Neural cell (in vitro differentiated cells): ENCODE data around the gene GABRG3.

Experiments used
- EP300 ChIP-seq: fragments of 450-650 bp; conservative IDR thresholded peaks from 2 replicates; pipeline ENCODE4 v1.6.1; 2014; ENCODE audit warnings: antibody characterized with exemption, mild to moderate bottlenecking, moderate library complexity; ENCODE audit not compliant: poor library complexity, severe bottlenecking
- EZH2 ChIP-seq: fragments of 200-600, 300-800 bp; shearing (Covaris generic), sonication (generic); IDR thresholded peaks from 2 replicates; pipeline ENCODE4 v1.6.1; 2014; ENCODE audit warnings: antibody characterized with exemption, low read length, borderline replicate concordance, mild to moderate bottlenecking; ENCODE audit not compliant: insufficient read depth, poor library complexity, severe bottlenecking
- MXI1 ChIP-seq: fragments of 450-650 bp; conservative IDR thresholded peaks from 2 replicates; pipeline ENCODE4 v1.6.1; 2014; ENCODE audit warnings: antibody characterized with exemption, mild to moderate bottlenecking; ENCODE audit not compliant: poor library complexity, severe bottlenecking
- POLR2AphosphoS5 ChIP-seq: IDR thresholded peaks from 2 replicates; pipeline ENCODE4 v1.6.1; 2012
- RAD21 ChIP-seq: fragments of 450-650 bp; conservative IDR thresholded peaks from 2 replicates; pipeline ENCODE4 v1.6.1; 2014; ENCODE audit warnings: antibody characterized with exemption, mild to moderate bottlenecking, moderate library complexity
- SMC3 ChIP-seq: fragments of 450-650 bp; conservative IDR thresholded peaks from 2 replicates; pipeline ENCODE4 v1.6.1; 2014; ENCODE audit warnings: antibody characterized with exemption, mild to moderate bottlenecking, moderate library complexity; ENCODE audit not compliant: poor library complexity
- TAF1 ChIP-seq: IDR thresholded peaks from 2 replicates; pipeline ENCODE4 v1.6.1; 2012; ENCODE audit warnings: low read depth
- TF ChIP-seq, protein P1 (sequence below): fragments of 450-650 bp; IDR thresholded peaks from 2 replicates; pipeline ENCODE4 v1.5.1; 2014; ENCODE audit warnings: antibody characterized with exemption, mild to moderate bottlenecking, moderate library complexity; ENCODE audit not compliant: poor library complexity, severe bottlenecking
- TF ChIP-seq, protein P2 (sequence below): IDR thresholded peaks from 2 replicates; pipeline ENCODE4 v1.6.1; 2012; ENCODE audit warnings: borderline replicate concordance

DNA sequence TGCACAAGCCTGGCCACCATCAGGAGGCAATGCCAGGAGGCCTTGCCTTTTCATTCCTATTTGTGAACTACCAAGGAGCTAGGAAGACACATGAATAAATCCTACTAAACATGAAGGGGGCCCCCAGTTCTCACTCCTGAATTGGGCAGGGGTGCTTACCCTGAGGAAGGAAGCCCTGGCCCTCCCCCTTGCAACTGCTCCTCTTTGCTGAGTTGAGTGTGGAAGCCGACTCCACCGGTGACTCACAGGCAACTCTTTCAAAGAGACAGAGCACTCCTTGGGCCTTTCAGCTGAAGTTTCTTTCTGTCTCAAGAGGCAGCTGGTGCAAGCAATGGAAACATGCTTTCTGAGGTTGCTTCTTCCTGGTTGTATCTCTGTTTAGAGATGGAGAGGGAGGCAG, 1.7 kb downstream of the GABRG3 start:
- TF ChIP-seq, protein P1, sequence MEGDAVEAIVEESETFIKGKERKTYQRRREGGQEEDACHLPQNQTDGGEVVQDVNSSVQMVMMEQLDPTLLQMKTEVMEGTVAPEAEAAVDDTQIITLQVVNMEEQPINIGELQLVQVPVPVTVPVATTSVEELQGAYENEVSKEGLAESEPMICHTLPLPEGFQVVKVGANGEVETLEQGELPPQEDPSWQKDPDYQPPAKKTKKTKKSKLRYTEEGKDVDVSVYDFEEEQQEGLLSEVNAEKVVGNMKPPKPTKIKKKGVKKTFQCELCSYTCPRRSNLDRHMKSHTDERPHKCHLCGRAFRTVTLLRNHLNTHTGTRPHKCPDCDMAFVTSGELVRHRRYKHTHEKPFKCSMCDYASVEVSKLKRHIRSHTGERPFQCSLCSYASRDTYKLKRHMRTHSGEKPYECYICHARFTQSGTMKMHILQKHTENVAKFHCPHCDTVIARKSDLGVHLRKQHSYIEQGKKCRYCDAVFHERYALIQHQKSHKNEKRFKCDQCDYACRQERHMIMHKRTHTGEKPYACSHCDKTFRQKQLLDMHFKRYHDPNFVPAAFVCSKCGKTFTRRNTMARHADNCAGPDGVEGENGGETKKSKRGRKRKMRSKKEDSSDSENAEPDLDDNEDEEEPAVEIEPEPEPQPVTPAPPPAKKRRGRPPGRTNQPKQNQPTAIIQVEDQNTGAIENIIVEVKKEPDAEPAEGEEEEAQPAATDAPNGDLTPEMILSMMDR, result no peak
- TF ChIP-seq POLR2AphosphoS5 (no peak), MXI1 (no peak), TAF1 (no peak), EZH2 (no peak), SMC3 (no peak), RAD21 (no peak), EP300 (no peak)
- TF ChIP-seq, protein P2, sequence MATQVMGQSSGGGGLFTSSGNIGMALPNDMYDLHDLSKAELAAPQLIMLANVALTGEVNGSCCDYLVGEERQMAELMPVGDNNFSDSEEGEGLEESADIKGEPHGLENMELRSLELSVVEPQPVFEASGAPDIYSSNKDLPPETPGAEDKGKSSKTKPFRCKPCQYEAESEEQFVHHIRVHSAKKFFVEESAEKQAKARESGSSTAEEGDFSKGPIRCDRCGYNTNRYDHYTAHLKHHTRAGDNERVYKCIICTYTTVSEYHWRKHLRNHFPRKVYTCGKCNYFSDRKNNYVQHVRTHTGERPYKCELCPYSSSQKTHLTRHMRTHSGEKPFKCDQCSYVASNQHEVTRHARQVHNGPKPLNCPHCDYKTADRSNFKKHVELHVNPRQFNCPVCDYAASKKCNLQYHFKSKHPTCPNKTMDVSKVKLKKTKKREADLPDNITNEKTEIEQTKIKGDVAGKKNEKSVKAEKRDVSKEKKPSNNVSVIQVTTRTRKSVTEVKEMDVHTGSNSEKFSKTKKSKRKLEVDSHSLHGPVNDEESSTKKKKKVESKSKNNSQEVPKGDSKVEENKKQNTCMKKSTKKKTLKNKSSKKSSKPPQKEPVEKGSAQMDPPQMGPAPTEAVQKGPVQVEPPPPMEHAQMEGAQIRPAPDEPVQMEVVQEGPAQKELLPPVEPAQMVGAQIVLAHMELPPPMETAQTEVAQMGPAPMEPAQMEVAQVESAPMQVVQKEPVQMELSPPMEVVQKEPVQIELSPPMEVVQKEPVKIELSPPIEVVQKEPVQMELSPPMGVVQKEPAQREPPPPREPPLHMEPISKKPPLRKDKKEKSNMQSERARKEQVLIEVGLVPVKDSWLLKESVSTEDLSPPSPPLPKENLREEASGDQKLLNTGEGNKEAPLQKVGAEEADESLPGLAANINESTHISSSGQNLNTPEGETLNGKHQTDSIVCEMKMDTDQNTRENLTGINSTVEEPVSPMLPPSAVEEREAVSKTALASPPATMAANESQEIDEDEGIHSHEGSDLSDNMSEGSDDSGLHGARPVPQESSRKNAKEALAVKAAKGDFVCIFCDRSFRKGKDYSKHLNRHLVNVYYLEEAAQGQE, result no peak
